ENCODE results near the gene DMC1. TPM values are rescaled to one million over a fixed set of nuclear protein-coding genes. Genes with fewer than 3 reads are reported as not detected.

Gene DMC1
- total RNA-seq, 1 experiment from 2014 or later = 4.4 TPM

DNA sequence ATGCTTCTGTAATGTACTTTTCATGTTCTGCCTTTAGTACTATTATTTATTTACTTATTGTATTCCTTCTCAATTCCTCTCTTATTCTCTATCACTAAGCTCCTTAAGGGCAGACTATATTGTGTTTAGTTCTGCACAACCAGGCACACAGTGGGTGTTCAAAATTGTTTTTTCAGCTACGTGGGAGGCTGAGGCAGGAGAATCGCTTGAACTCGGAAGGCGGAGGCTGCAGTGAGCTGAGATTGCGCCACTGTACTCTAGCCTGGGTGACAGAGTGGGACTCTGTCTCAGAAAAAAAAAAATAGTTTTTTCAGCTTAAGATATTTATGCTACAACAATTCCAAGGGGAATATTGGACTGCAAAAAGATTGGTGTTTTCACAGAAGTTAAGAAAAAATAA, 46.5 kb downstream of the DMC1 start:
- no peak for TF ChIP-seq CTCF (IDR thresholded peaks at IDR 0.05; ENCODE audit: unreplicated experiment)
- Mint-ChIP-seq H3K9me3 (ENCODE audit: low read depth, unreplicated experiment) (no peaks in the 10 kb centered on the region), H3K27me3 (ENCODE audit: unreplicated experiment) (peaks cover 13% of the 10 kb centered on the region), H3K4me1 (ENCODE audit: low read depth, unreplicated experiment) (no peaks in the 10 kb centered on the region), H3K4me3 (ENCODE audit: low read depth, unreplicated experiment) (no peak overlapping the region), H3K27ac (ENCODE audit: unreplicated experiment) (no peak overlapping the region), H3K36me3 (ENCODE audit: insufficient read depth, unreplicated experiment) (no peaks in the 10 kb centered on the region)
- CTCF ChIA-PET = interaction anchor here (0.5 to 0.7 kb wide), 3 partner anchors 9 to 72 kb away, joined by 3 read pairs; no protein-coding TSS in a partner anchor
- BruUV-seq (replicated peaks) = no TSS peak
- intact Hi-C loops (cut with micrococcal nuclease; ENCODE audit: unreplicated experiment) = no loop called here
- no peak for DNase-seq

DNA sequence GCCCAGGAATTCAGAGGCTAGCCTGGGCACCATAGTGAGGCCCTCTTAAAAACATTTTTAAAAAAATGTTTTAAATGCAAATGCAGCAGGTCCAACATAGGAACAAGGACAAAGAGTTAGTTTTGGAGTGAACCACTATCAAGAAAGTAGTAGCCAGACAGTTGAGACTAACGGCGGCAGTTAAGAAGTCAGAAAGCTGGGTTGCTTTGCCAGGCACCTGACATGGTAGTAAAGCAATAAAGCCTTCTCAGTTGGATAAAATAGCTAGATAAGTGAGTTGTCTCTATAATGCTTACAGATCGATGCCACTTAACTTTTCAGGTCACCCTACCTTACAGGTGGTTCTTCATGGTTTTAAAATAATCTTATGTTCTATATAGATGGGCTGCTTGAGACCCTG, 47.0 kb downstream of the DMC1 start:
- BruUV-seq (replicated peaks) = no TSS peak
- H3K36me3 Mint-ChIP-seq (ENCODE audit: insufficient read depth, unreplicated experiment) = no peaks in the 10 kb centered on the region
- peaks cover 13% of the 10 kb centered on the region for H3K27me3 Mint-ChIP-seq (ENCODE audit: unreplicated experiment)
- no peak for DNase-seq
- H3K4me1 Mint-ChIP-seq (ENCODE audit: low read depth, unreplicated experiment) = no peaks in the 10 kb centered on the region
- TF ChIP-seq CTCF (IDR thresholded peaks at IDR 0.05; ENCODE audit: unreplicated experiment) = no peak
- no peaks in the 10 kb centered on the region for H3K9me3 Mint-ChIP-seq (ENCODE audit: low read depth, unreplicated experiment)
- no peak overlapping the region for H3K27ac Mint-ChIP-seq (ENCODE audit: unreplicated experiment)
- intact Hi-C loops (cut with micrococcal nuclease; ENCODE audit: unreplicated experiment) = no loop called here
- H3K4me3 Mint-ChIP-seq (ENCODE audit: low read depth, unreplicated experiment) = no peak overlapping the region
- CTCF ChIA-PET = no interaction called here

GRCh38 chr22:38519453-38520250, 50.3 kb downstream of the DMC1 start:
- intact Hi-C loops (cut with micrococcal nuclease; ENCODE audit: unreplicated experiment) = no loop called here
- Mint-ChIP-seq H3K36me3 (ENCODE audit: insufficient read depth, unreplicated experiment) (no peaks in the 10 kb centered on the region), H3K9me3 (ENCODE audit: low read depth, unreplicated experiment) (no peaks in the 10 kb centered on the region), H3K27ac (ENCODE audit: unreplicated experiment) (no peak overlapping the region), H3K4me3 (ENCODE audit: low read depth, unreplicated experiment) (no peak overlapping the region), H3K27me3 (ENCODE audit: unreplicated experiment) (peaks cover 9% of the 10 kb centered on the region), H3K4me1 (ENCODE audit: low read depth, unreplicated experiment) (no peaks in the 10 kb centered on the region)
- no TSS peak for BruUV-seq (replicated peaks)
- CTCF ChIA-PET = no interaction called here
- DNase-seq = no peak
- no peak for TF ChIP-seq CTCF (IDR thresholded peaks at IDR 0.05; ENCODE audit: unreplicated experiment)

DNA sequence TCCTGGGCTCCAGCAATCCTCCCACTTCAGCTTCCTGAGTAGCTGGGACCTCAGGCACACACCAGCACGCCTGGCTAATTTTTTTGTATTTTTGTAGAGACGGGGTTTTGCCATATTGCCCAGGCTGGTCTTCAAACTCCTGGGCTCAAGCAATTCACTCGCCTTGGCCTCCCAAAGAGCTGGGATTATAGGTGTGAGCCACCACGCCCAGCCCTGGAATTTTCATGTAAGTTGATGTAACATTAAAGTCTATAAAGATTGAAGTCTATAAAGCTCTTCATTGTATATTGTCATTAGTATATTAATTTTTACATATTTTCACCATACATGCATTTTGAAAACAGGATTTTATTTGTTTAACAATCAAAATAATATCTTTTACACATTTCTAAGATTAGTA, 51.4 kb downstream of the DMC1 start:
- no peak for DNase-seq
- Mint-ChIP-seq H3K36me3 (ENCODE audit: insufficient read depth, unreplicated experiment) (no peaks in the 10 kb centered on the region), H3K9me3 (ENCODE audit: low read depth, unreplicated experiment) (no peaks in the 10 kb centered on the region), H3K27me3 (ENCODE audit: unreplicated experiment) (no peaks in the 10 kb centered on the region), H3K27ac (ENCODE audit: unreplicated experiment) (no peak overlapping the region), H3K4me3 (ENCODE audit: low read depth, unreplicated experiment) (no peak overlapping the region), H3K4me1 (ENCODE audit: low read depth, unreplicated experiment) (no peaks in the 10 kb centered on the region)
- TF ChIP-seq CTCF (IDR thresholded peaks at IDR 0.05; ENCODE audit: unreplicated experiment) = no peak
- no TSS peak for BruUV-seq (replicated peaks)
- intact Hi-C loops (cut with micrococcal nuclease; ENCODE audit: unreplicated experiment) = no loop called here
- CTCF ChIA-PET = no interaction called here
